Gastroesophageal sphincter (tissue), 4 donors: Measurements from ENCODE around the gene PITPNB. TPM values are rescaled to one million over a fixed set of nuclear protein-coding genes. Genes with fewer than 3 reads are reported as not detected.

Source experiments
- ATAC-seq: fragments of 150-250 bp; one replicate; pipeline ENCODE4 v1.9.1; 2016; ENCODE audit warnings: mild to moderate bottlenecking, moderate library complexity
- H3K27ac ChIP-seq, 4 donors: fragments of 200-600 bp; sonication (generic) in 3 of 4; 1 replicate in 3 of 4; 2 replicates in 1 of 4; pipeline ENCODE4 v1.5.1; 2016 to 2019
- H3K27me3 ChIP-seq: fragments of 200-600 bp; sonication (generic); one replicate; pipeline ENCODE4 v1.5.1; 2019
- H3K36me3 ChIP-seq, 2 donors: fragments of 200-600 bp; sonication (generic); one replicate each; pipeline ENCODE4 v1.5.1; 2019; ENCODE audit warnings: control low read depth in 1 of 2
- H3K4me1 ChIP-seq, 3 donors: fragments of 200-600 bp; sonication (generic); 1 replicate in 2 of 3; 2 replicates in 1 of 3; pipeline ENCODE4 v1.5.1; 2016 to 2019; ENCODE audit warnings: control low read depth in 2 of 3
- H3K4me3 ChIP-seq, 2 donors: fragments of 200-600 bp; sonication (generic); one replicate each; pipeline ENCODE4 v1.5.1; 2019; ENCODE audit warnings: mild to moderate bottlenecking in 1 of 2, moderate library complexity in 1 of 2
- H3K9me3 ChIP-seq, 3 donors: fragments of 200-600 bp; sonication (generic); one replicate each; pipeline ENCODE4 v1.5.1; 2017 to 2019; ENCODE audit warnings: control low read depth in 2 of 3
- EP300 ChIP-seq: sonication (generic); formaldehyde crosslinking; IDR thresholded peaks from one replicate; pipeline ENCODE4 v1.6.1; 2017; ENCODE audit warnings: antibody characterized with exemption, mild to moderate bottlenecking
- POLR2A ChIP-seq, 2 donors: fragments of 450-650 bp; IDR thresholded peaks; one replicate each; pipeline ENCODE4 v1.6.1; 2017; ENCODE audit warnings: antibody characterized with exemption in 2 of 2, mild to moderate bottlenecking in 2 of 2, moderate library complexity in 1 of 2
- POLR2AphosphoS5 ChIP-seq: sonication (generic); formaldehyde crosslinking; IDR thresholded peaks from one replicate; pipeline ENCODE4 v1.6.1; 2017; ENCODE audit warnings: antibody characterized with exemption
- WGBS, 2 donors: methylation state at CpG; one replicate each; pipeline ENCODE4 v1.1.5; 2018; ENCODE audit warnings: low coverage in 1 of 2; 5-methylcytosine and 5-hydroxymethylcytosine counted together
- total RNA-seq, 4 donors: library from RNA; depleted of rRNA; stranded (reverse); fragments of >200 nt; gene quantifications; one replicate each; pipeline ENCODE4 v1.1.0, GENCODE V29; 2016
- TF ChIP-seq, protein P1 (sequence below), 4 experiments: fragments of 200-600 bp in 2 of 4; fragments of 450-650 bp in 2 of 4; sonication (generic) in 1 of 4; IDR thresholded peaks; one replicate each; pipeline ENCODE4 v1.5.1; 2017 to 2019; ENCODE audit warnings: antibody characterized with exemption in 4 of 4, mild to moderate bottlenecking in 2 of 4, moderate library complexity in 2 of 4

Gene PITPNB
- total RNA-seq, 4 donors from 2014 or later, result 62.8 to 103 (median 96.6) TPM

GRCh38 chr22:27834364-27835185, 84.5 kb downstream of the PITPNB start:
- 86 to 90% methylated on average over 2 to 8 of the region's 20 CpGs for WGBS, 2 donors

GRCh38 chr22:27833803-27834202, 85.3 kb downstream of the PITPNB start:
- no peak for ATAC-seq
- TF ChIP-seq POLR2A (IDR thresholded peaks at IDR 0.05), result no peak
- no peaks in the 10 kb centered on the region for H3K9me3 ChIP-seq

More at GRCh38 chr22:27834364-27835185, 84.5 kb downstream of the PITPNB start:
- Histone ChIP-seq H3K4me3 (no peak overlapping the region), H3K27ac (no peak overlapping the region), H3K36me3 (peaks cover 0 to 14% of the 10 kb centered on the region in 2 donors), H3K9me3 (no peaks in the 10 kb centered on the region), H3K4me1 (no peaks in the 10 kb centered on the region), H3K27me3 (no peaks in the 10 kb centered on the region)
- TF ChIP-seq EP300 (no peak), POLR2A (IDR thresholded peaks at IDR 0.05) (no peak), POLR2AphosphoS5 (no peak)
- TF ChIP-seq, protein P1, sequence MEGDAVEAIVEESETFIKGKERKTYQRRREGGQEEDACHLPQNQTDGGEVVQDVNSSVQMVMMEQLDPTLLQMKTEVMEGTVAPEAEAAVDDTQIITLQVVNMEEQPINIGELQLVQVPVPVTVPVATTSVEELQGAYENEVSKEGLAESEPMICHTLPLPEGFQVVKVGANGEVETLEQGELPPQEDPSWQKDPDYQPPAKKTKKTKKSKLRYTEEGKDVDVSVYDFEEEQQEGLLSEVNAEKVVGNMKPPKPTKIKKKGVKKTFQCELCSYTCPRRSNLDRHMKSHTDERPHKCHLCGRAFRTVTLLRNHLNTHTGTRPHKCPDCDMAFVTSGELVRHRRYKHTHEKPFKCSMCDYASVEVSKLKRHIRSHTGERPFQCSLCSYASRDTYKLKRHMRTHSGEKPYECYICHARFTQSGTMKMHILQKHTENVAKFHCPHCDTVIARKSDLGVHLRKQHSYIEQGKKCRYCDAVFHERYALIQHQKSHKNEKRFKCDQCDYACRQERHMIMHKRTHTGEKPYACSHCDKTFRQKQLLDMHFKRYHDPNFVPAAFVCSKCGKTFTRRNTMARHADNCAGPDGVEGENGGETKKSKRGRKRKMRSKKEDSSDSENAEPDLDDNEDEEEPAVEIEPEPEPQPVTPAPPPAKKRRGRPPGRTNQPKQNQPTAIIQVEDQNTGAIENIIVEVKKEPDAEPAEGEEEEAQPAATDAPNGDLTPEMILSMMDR (IDR thresholded peaks at IDR 0.05), result no peak
- no peak for ATAC-seq

GRCh38 chr22:27832606-27833005, 86.5 kb downstream of the PITPNB start:
- H3K27ac ChIP-seq, result no peak overlapping the region
- no peaks in the 10 kb centered on the region for H3K4me1 ChIP-seq
- H3K27me3 ChIP-seq, result no peaks in the 10 kb centered on the region
- H3K4me3 ChIP-seq, result no peak overlapping the region
- 97 to 100% methylated on average over 2 to 6 of the region's 7 CpGs for WGBS, 2 donors
- TF ChIP-seq POLR2AphosphoS5 (no peak), POLR2A (IDR thresholded peaks at IDR 0.05) (no peak), EP300 (no peak)
- peaks cover 0 to 9% of the 10 kb centered on the region in 2 donors for H3K36me3 ChIP-seq
- ATAC-seq, result no peak
- H3K9me3 ChIP-seq, result no peaks in the 10 kb centered on the region

More at GRCh38 chr22:27833803-27834202, 85.3 kb downstream of the PITPNB start:
- H3K27me3 ChIP-seq, result no peaks in the 10 kb centered on the region
- 94 to 100% methylated on average over 2 of the region's 2 CpGs for WGBS, 2 donors
- peaks cover 0 to 9% of the 10 kb centered on the region in 2 donors for H3K36me3 ChIP-seq
- H3K4me1 ChIP-seq, result no peaks in the 10 kb centered on the region
- no peak overlapping the region for H3K4me3 ChIP-seq
- no peak overlapping the region for H3K27ac ChIP-seq

- Histone ChIP-seq H3K4me1 (no peaks in the 10 kb centered on the region), H3K4me3 (no peak overlapping the region), H3K27ac (no peak overlapping the region), H3K27me3 (no peaks in the 10 kb centered on the region), H3K36me3 (peaks cover 0 to under 1% of the 10 kb centered on the region in 2 donors), H3K9me3 (no peaks in the 10 kb centered on the region)
- ATAC-seq, result no peak
- TF ChIP-seq POLR2A (IDR thresholded peaks at IDR 0.05) (no peak), EP300 (no peak), POLR2AphosphoS5 (no peak)
- TF ChIP-seq, protein P1 (IDR thresholded peaks at IDR 0.05), result no peak
- 100% methylated on average over 1 to 2 of the region's 3 CpGs for WGBS, 2 donors
Observed at GRCh38 chr22:27829620-27830019, 89.4 kb downstream of the PITPNB start.

- ATAC-seq, result peak; percentile 83
- no peak for TF ChIP-seq EP300
- no peak for TF ChIP-seq POLR2A (IDR thresholded peaks at IDR 0.05)
- TF ChIP-seq, protein P1 (IDR thresholded peaks at IDR 0.05), result no peak
- TF ChIP-seq POLR2AphosphoS5, result no peak
- peak overlapping the region in 2 of 4 donors; percentile 16 to 43 for H3K27ac ChIP-seq
- no peaks in the 10 kb centered on the region for H3K27me3 ChIP-seq
- H3K9me3 ChIP-seq, result no peaks in the 10 kb centered on the region
- 50 to 80% methylated on average over 2 to 18 of the region's 23 CpGs for WGBS, 2 donors
- no peaks in the 10 kb centered on the region for H3K36me3 ChIP-seq
- H3K4me1 ChIP-seq, result no peaks in the 10 kb centered on the region
- H3K4me3 ChIP-seq, result no peak overlapping the region
Observed at GRCh38 chr22:27827604-27828587, 91.2 kb downstream of the PITPNB start.
